B cell (primary cell): ENCODE data around the gene LDHAL6B. TPM values are rescaled to one million over a fixed set of nuclear protein-coding genes. Genes with fewer than 3 reads are reported as not detected.

Experiments used
- ATAC-seq: fragments of 200-7000 bp; cut with Tn5 transposase; one replicate; pipeline ENCODE4 v1.10.0; 2021; ENCODE audit warnings: low read depth, mild to moderate bottlenecking, moderate number of reproducible peaks, moderate library complexity
- CTCF ChIA-PET: fragments of 350-600 bp; sonication (Branson Sonifier 250); formaldehyde crosslinking; loops from one replicate; lab custom pipeline; 2021; ENCODE audit warnings: antibody characterized with exemption, inconsistent platforms; lab: Charles Lee
- POLR2A ChIA-PET: fragments of 350-600 bp; sonication (Branson Sonifier 250); formaldehyde crosslinking; loops from one replicate; lab custom pipeline; 2021; ENCODE audit warnings: antibody characterized with exemption; lab: Charles Lee
- DNase-seq: peaks from one replicate; pipeline ENCODE4 v3.0.0; 2013
- H2AFZ ChIP-seq: 2 replicates; pipeline ENCODE4 v1.6.1; 2012; ENCODE audit warnings: mild to moderate bottlenecking, low read depth, low read length; ENCODE audit not compliant: insufficient read depth, poor library complexity, severe bottlenecking
- H3K27ac ChIP-seq, 2 donors: 1 replicate in 1 of 2; 2 replicates in 1 of 2; pipeline ENCODE4 v1.5.1; 2012 to 2013; ENCODE audit warnings: low read length in 2 of 2, mild to moderate bottlenecking in 2 of 2, moderate library complexity in 1 of 2
- H3K27me3 ChIP-seq, 4 experiments: fragments of 200-600 bp in 1 of 4; sonication (generic) in 1 of 4; replicated peaks in 1 of 4; 1 replicate in 2 of 4; 2 replicates in 2 of 4; pipeline versions ENCODE4 v1.6.1 to v1.7.0; 2013 to 2016; ENCODE audit warnings: low read length in 3 of 4, mild to moderate bottlenecking in 2 of 4, mixed read lengths in 1 of 4, moderate library complexity in 1 of 4; ENCODE audit not compliant: insufficient read depth in 4 of 4, control insufficient read depth in 3 of 4; ENCODE audit errors: control extremely low read depth in 1 of 4
- H3K36me3 ChIP-seq, 2 experiments: replicated peaks in 1 of 2; 1 replicate in 1 of 2; 2 replicates in 1 of 2; pipeline versions ENCODE4 v1.6.1 to v1.7.1; 2013; ENCODE audit warnings: low read length in 1 of 2; ENCODE audit not compliant: insufficient read depth in 2 of 2, control insufficient read depth in 1 of 2; ENCODE audit errors: control extremely low read depth in 1 of 2, extremely low read depth in 1 of 2
- H3K4me1 ChIP-seq, 2 donors: fragments of 200-600 bp in 1 of 2; sonication (generic) in 1 of 2; 1 replicate in 1 of 2; 2 replicates in 1 of 2; pipeline versions ENCODE4 v1.5.1 to v1.6.1; 2013 to 2017; ENCODE audit warnings: low read length in 2 of 2; ENCODE audit not compliant: control insufficient read depth in 2 of 2, insufficient read depth in 2 of 2
- H3K4me2 ChIP-seq: replicated peaks from 2 replicates; pipeline ENCODE3; 2012; ENCODE audit warnings: mild to moderate bottlenecking, low read depth, low read length; ENCODE audit not compliant: poor library complexity, severe bottlenecking
- H3K4me3 ChIP-seq, 5 experiments: fragments of 200-600 bp in 1 of 5; sonication (generic) in 1 of 5; 1 replicate in 3 of 5; 2 replicates in 2 of 5; pipeline versions ENCODE4 v1.5.1 to v1.7.0; 2011 to 2016; ENCODE audit warnings: low read length in 4 of 5, mild to moderate bottlenecking in 4 of 5, low read depth in 2 of 5, control low read depth in 1 of 5, moderate library complexity in 1 of 5; ENCODE audit not compliant: insufficient read depth in 1 of 5; ENCODE audit errors: control extremely low read depth in 1 of 5, extremely low read depth in 1 of 5
- H3K79me2 ChIP-seq: fragments of 200-600 bp; sonication (generic); one replicate; pipeline ENCODE4 v1.6.0; 2016; ENCODE audit warnings: low read length; ENCODE audit not compliant: control insufficient read depth, insufficient read depth
- H3K9ac ChIP-seq: fragments of 200-600 bp; sonication (generic); 2 replicates; pipeline ENCODE4 v1.6.1; 2017; ENCODE audit warnings: mild to moderate bottlenecking, low read length, moderate library complexity
- H3K9me3 ChIP-seq, 3 donors: one replicate each; pipeline versions ENCODE4 v1.6.1 to v1.7.1; 2013; ENCODE audit warnings: low read length in 2 of 3; ENCODE audit not compliant: control insufficient read depth in 2 of 3, insufficient read depth in 1 of 3; ENCODE audit errors: control extremely low read depth in 1 of 3
- H4K20me1 ChIP-seq: 2 replicates; pipeline ENCODE4 v1.6.0; 2012; ENCODE audit warnings: mild to moderate bottlenecking, low read length; ENCODE audit not compliant: insufficient read depth, control insufficient read depth, poor library complexity, severe bottlenecking
- H3K27ac Mint-ChIP-seq: one replicate; pipeline ENCODE4 v1.8.0; 2021; ENCODE audit warnings: mixed read lengths
- H3K27me3 Mint-ChIP-seq: one replicate; pipeline ENCODE4 v1.8.0; 2021; ENCODE audit warnings: mixed read lengths
- H3K4me1 Mint-ChIP-seq: one replicate; pipeline ENCODE4 v1.8.0; 2021; ENCODE audit warnings: mixed read lengths
- H3K4me3 Mint-ChIP-seq: one replicate; pipeline ENCODE4 v1.8.0; 2021; ENCODE audit warnings: mixed read lengths
- H3K9me3 Mint-ChIP-seq: one replicate; pipeline ENCODE4 v1.8.0; 2022; ENCODE audit warnings: mixed read lengths; ENCODE audit not compliant: insufficient read depth
- CTCF ChIP-seq: fragments of 200-600 bp; IDR thresholded peaks from one replicate; pipeline ENCODE4 v1.8.0; 2022; ENCODE audit warnings: antibody characterized with exemption, mild to moderate bottlenecking
- EZH2 ChIP-seq: IDR thresholded peaks from 2 replicates; pipeline ENCODE4 v1.6.1; 2012; ENCODE audit warnings: borderline replicate concordance, low read depth, mild to moderate bottlenecking, moderate library complexity, low read length; ENCODE audit not compliant: insufficient read depth, poor library complexity, severe bottlenecking
- WGBS: methylation state at CpG from one replicate; pipeline ENCODE4 v1.1.5; 2013; ENCODE audit warnings: missing lambda C conversion rate; ENCODE audit not compliant: insufficient coverage; 5-methylcytosine and 5-hydroxymethylcytosine counted together
- intact Hi-C: fragments of 100-400 bp; cut with micrococcal nuclease; formaldehyde crosslinking; loops from one replicate; pipeline ENCODE4 v1.10.0; 2022
- polyA plus RNA-seq: library from polyadenylated mRNA; depleted of rRNA; stranded (reverse); fragments of >200 nt; gene quantifications from 2 replicates; pipeline ENCODE4 v1.2.3, GENCODE V29; 2012
- total RNA-seq, 2 donors: library from RNA; stranded (reverse); fragments of 120-200 nt in 1 of 2; gene quantifications; 1 replicate in 1 of 2; 2 replicates in 1 of 2; pipeline versions ENCODE4 v1.2.3 to v1.2.4, GENCODE V29; 2013 to 2022

The LDHAL6B gene
- total and polyA plus RNA-seq, 2 donors (not counting 1 experiment from before 2014, with no cell fraction given), result not detected

DNA sequence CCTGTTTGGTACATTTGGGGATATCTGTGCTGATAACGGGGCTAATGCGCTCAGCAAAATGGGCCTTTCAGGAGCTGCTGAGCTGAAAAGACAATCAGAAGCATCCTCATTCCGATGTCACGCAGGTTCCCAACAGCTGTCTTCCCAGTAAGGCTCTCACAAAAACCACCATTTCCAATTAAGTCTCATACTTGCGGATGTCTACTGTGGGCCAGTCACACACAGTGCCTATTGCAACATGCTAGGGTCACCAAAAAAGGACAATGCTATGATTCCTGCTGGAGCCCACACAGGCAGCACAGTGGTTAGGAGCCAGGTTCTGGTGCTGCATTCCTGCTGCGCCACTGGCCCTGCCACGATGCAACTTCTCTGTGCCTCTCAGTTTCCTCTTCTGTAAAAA is 16.4 kb upstream of the LDHAL6B start:
- no peak overlapping the region for H3K27ac ChIP-seq
- no peaks in the 10 kb centered on the region for H3K79me2 ChIP-seq
- no peaks in the 10 kb centered on the region for H3K9me3 ChIP-seq
- no peak for ATAC-seq
- WGBS, result 97% methylated on average over 7 of the region's 7 CpGs
- H3K4me3 Mint-ChIP-seq, result no peak overlapping the region
- H2AFZ ChIP-seq, result no peak overlapping the region
- no peaks in the 10 kb centered on the region for H4K20me1 ChIP-seq
- H3K27me3 ChIP-seq, result no peaks in the 10 kb centered on the region
- H3K27ac Mint-ChIP-seq, result no peak overlapping the region
- no peak for DNase-seq
- H3K9me3 Mint-ChIP-seq, result peaks cover 2% of the 10 kb centered on the region
- H3K9ac ChIP-seq, result no peak overlapping the region
- POLR2A ChIA-PET, result no interaction called here
- TF ChIP-seq CTCF (no peak), EZH2 (no peak)
- no peaks in the 10 kb centered on the region for H3K4me1 ChIP-seq
- H3K4me2 ChIP-seq, result no peak overlapping the region
- CTCF ChIA-PET, result no interaction called here
- H3K4me1 Mint-ChIP-seq, result no peaks in the 10 kb centered on the region
- H3K27me3 Mint-ChIP-seq, result no peaks in the 10 kb centered on the region
- peaks cover 12 to 78% of the 10 kb centered on the region in 2 experiments for H3K36me3 ChIP-seq
- no peak overlapping the region for H3K4me3 ChIP-seq
- intact Hi-C loops, result no loop called here

GRCh38 chr15:59191855-59192237 is 14.8 kb upstream of the LDHAL6B start:
- H2AFZ ChIP-seq, result no peak overlapping the region
- no peaks in the 10 kb centered on the region for H4K20me1 ChIP-seq
- ChIA-PET CTCF (no interaction called here), POLR2A (no interaction called here)
- no peaks in the 10 kb centered on the region for H3K79me2 ChIP-seq
- no peak overlapping the region for H3K9ac ChIP-seq
- no peak overlapping the region for H3K4me3 Mint-ChIP-seq
- TF ChIP-seq EZH2, result no peak
- no peak for TF ChIP-seq CTCF
- DNase-seq (no peak), ATAC-seq (no peak)
- no peaks in the 10 kb centered on the region for H3K9me3 ChIP-seq
- H3K4me3 ChIP-seq, result no peak overlapping the region
- H3K27me3 ChIP-seq, result no peaks in the 10 kb centered on the region
- H3K27ac Mint-ChIP-seq, result no peak overlapping the region
- H3K9me3 Mint-ChIP-seq, result peaks cover 2% of the 10 kb centered on the region
- WGBS, result 86% methylated on average over 2 of the region's 6 CpGs
- H3K4me1 ChIP-seq, result no peaks in the 10 kb centered on the region
- H3K27ac ChIP-seq, result no peak overlapping the region
- peaks cover 12 to 78% of the 10 kb centered on the region in 2 experiments for H3K36me3 ChIP-seq
- H3K27me3 Mint-ChIP-seq, result no peaks in the 10 kb centered on the region
- no peaks in the 10 kb centered on the region for H3K4me1 Mint-ChIP-seq
- intact Hi-C loops, result no loop called here
- H3K4me2 ChIP-seq, result no peak overlapping the region
